Testis (tissue), 3 donors: Measurements from ENCODE around the gene PLEKHA3. TPM values are rescaled to one million over a fixed set of nuclear protein-coding genes. Genes with fewer than 3 reads are reported as not detected.

Source experiments
- DNase-seq: peaks from one replicate; pipeline ENCODE4 v3.0.0-alpha.2; 2019
- H3K27ac ChIP-seq, 2 donors: fragments of 200-600 bp; sonication (generic); one replicate each; pipeline ENCODE4 v1.5.1; 2019
- H3K27me3 ChIP-seq: fragments of 200-600 bp; sonication (generic); one replicate; pipeline ENCODE4 v1.5.1; 2019
- H3K36me3 ChIP-seq: fragments of 200-600 bp; sonication (generic); one replicate; pipeline ENCODE4 v1.5.1; 2017; ENCODE audit warnings: low read depth; ENCODE audit errors: missing control alignments
- H3K4me1 ChIP-seq: fragments of 200-600 bp; sonication (generic); one replicate; pipeline ENCODE4 v1.5.1; 2019
- H3K4me3 ChIP-seq, 2 donors: fragments of 200-600 bp; sonication (generic); one replicate each; pipeline ENCODE4 v1.5.1; 2017 to 2019
- H3K9me3 ChIP-seq: fragments of 200-600 bp; sonication (generic); one replicate; pipeline ENCODE4 v1.5.1; 2017
- CTCF ChIP-seq, 3 experiments: fragments of 450-650 bp in 2 of 3; fragments of 200-600 bp in 1 of 3; sonication (generic) in 1 of 3; IDR thresholded peaks; one replicate each; pipeline ENCODE4 v1.5.1; 2016 to 2019; ENCODE audit warnings: antibody characterized with exemption in 3 of 3, mild to moderate bottlenecking in 2 of 3, moderate library complexity in 1 of 3
- POLR2A ChIP-seq: fragments of 450-650 bp; IDR thresholded peaks from one replicate; pipeline ENCODE4 v1.6.1; 2017; ENCODE audit warnings: antibody characterized with exemption, mild to moderate bottlenecking, moderate library complexity
- WGBS, 2 donors: methylation state at CpG; one replicate each; pipeline ENCODE4 v1.1.5; 2018; 5-methylcytosine and 5-hydroxymethylcytosine counted together
- intact Hi-C: fragments of 100-400 bp; cut with DNase I; formaldehyde crosslinking; loops from one replicate; pipeline ENCODE4 v1.15.1; 2023; ENCODE audit warnings: low total_unique reads
- polyA plus RNA-seq: library from polyadenylated mRNA; stranded (reverse); fragments of 350-450 nt; fragmentation: Illumina TruSeq; extraction: RNeasy Lipid Tissue Mini Kit (QIAGEN cat#74804); gene quantifications from one replicate; pipeline ENCODE4 v1.2.3, GENCODE V29; 2014; ENCODE audit warnings: low read depth, low replicate concordance; ENCODE audit not compliant: insufficient read depth
- total RNA-seq, 2 donors: library from RNA; depleted of rRNA; stranded (reverse); fragments of >200 nt; gene quantifications; one replicate each; pipeline ENCODE4 v1.2.3, GENCODE V29; 2016

Gene PLEKHA3
- total and polyA plus RNA-seq, 3 donors from 2014 or later: 17.8 to 58.7 (median 22.8) TPM

- peaks cover under 1% of the 10 kb centered on the region for H3K4me1 ChIP-seq
- peaks cover 5% of the 10 kb centered on the region for H3K36me3 ChIP-seq
- no peak overlapping the region for H3K4me3 ChIP-seq
- no peak for TF ChIP-seq CTCF (IDR thresholded peaks at IDR 0.05)
- TF ChIP-seq POLR2A: no peak
- WGBS, 2 donors: 94 to 100% methylated on average over 3 of the region's 3 CpGs
- H3K9me3 ChIP-seq: no peaks in the 10 kb centered on the region
- intact Hi-C loops: no loop called here
- H3K27ac ChIP-seq: no peak overlapping the region
- DNase-seq: no peak
- no peaks in the 10 kb centered on the region for H3K27me3 ChIP-seq
These were observed 19.4 kb downstream of the PLEKHA3 start for GRCh38 chr2:178499640-178500039.

GRCh38 chr2:178502751-178503150, 22.5 kb downstream of the PLEKHA3 start:
- intact Hi-C loops: no loop called here
- 89 to 97% methylated on average over 4 of the region's 4 CpGs for WGBS, 2 donors
- TF ChIP-seq CTCF (IDR thresholded peaks at IDR 0.05) (no peak), POLR2A (no peak)
- H3K9me3 ChIP-seq: no peaks in the 10 kb centered on the region
- H3K4me1 ChIP-seq: no peaks in the 10 kb centered on the region
- H3K4me3 ChIP-seq: no peak overlapping the region
- no peak overlapping the region for H3K27ac ChIP-seq
- H3K27me3 ChIP-seq: no peaks in the 10 kb centered on the region
- H3K36me3 ChIP-seq: no peaks in the 10 kb centered on the region
- no peak for DNase-seq

GRCh38 chr2:178506101-178506500, 25.8 kb downstream of the PLEKHA3 start:
- 93 to 95% methylated on average over 1 of the region's 1 CpG for WGBS, 2 donors
- TF ChIP-seq CTCF (IDR thresholded peaks at IDR 0.05) (no peak), POLR2A (no peak)
- intact Hi-C loops: no loop called here
- Histone ChIP-seq H3K9me3 (no peaks in the 10 kb centered on the region), H3K4me1 (no peaks in the 10 kb centered on the region), H3K27me3 (no peaks in the 10 kb centered on the region), H3K27ac (no peak overlapping the region), H3K4me3 (no peak overlapping the region), H3K36me3 (no peaks in the 10 kb centered on the region)
- DNase-seq: no peak

GRCh38 chr2:178506524-178506923, 26.3 kb downstream of the PLEKHA3 start:
- H3K4me3 ChIP-seq: no peak overlapping the region
- intact Hi-C loops: no loop called here
- WGBS, 2 donors: 82 to 99% methylated on average over 2 of the region's 2 CpGs
- H3K36me3 ChIP-seq: no peaks in the 10 kb centered on the region
- H3K9me3 ChIP-seq: no peaks in the 10 kb centered on the region
- H3K27me3 ChIP-seq: no peaks in the 10 kb centered on the region
- DNase-seq: no peak
- no peak overlapping the region for H3K27ac ChIP-seq
- H3K4me1 ChIP-seq: no peaks in the 10 kb centered on the region
- no peak for TF ChIP-seq POLR2A
- TF ChIP-seq CTCF (IDR thresholded peaks at IDR 0.05): no peak

- 88 to 100% methylated on average over 1 of the region's 1 CpG for WGBS, 2 donors
- DNase-seq: no peak
- intact Hi-C loops: no loop called here
- no peak overlapping the region for H3K27ac ChIP-seq
- no peak for TF ChIP-seq POLR2A
- no peak for TF ChIP-seq CTCF (IDR thresholded peaks at IDR 0.05)
- H3K27me3 ChIP-seq: no peaks in the 10 kb centered on the region
- H3K36me3 ChIP-seq: no peaks in the 10 kb centered on the region
- H3K4me3 ChIP-seq: no peak overlapping the region
- H3K4me1 ChIP-seq: no peaks in the 10 kb centered on the region
- no peaks in the 10 kb centered on the region for H3K9me3 ChIP-seq
These were observed 26.7 kb downstream of the PLEKHA3 start for GRCh38 chr2:178506949-178507348.
